K562 (cell line): ENCODE measurements around the gene NRDE2.

Experiments used
- BACH1 ChIP-seq: fragments of 200-800 bp; sonication (Bioruptor generic); IDR thresholded peaks from 2 replicates; pipeline ENCODE4 v1.6.1; 2016; ENCODE audit warnings: missing genetic modification characterization, missing compliant biosample characterization
- DIDO1 ChIP-seq: fragments of 450-650 bp; IDR thresholded peaks from 2 replicates; pipeline ENCODE4 v1.6.1; 2016; ENCODE audit warnings: low read depth, missing biosample characterization, missing genetic modification characterization
- MTA3 ChIP-seq: fragments of 450-650 bp; formaldehyde crosslinking; IDR thresholded peaks from 2 replicates; pipeline ENCODE4 v1.6.1; 2017; ENCODE audit warnings: mild to moderate bottlenecking, borderline replicate concordance
- U2AF2 ChIP-seq: fragments of 200-400 bp; formaldehyde crosslinking; optimal IDR thresholded peaks from 2 replicates; pipeline ENCODE3; 2017; ENCODE audit warnings: low read depth, mild to moderate bottlenecking, low read length
- ZHX1 ChIP-seq: fragments of 150-350 bp; conservative IDR thresholded peaks from 2 replicates; pipeline ENCODE4 v1.6.1; 2014; ENCODE audit warnings: low read length
- TF ChIP-seq, protein P1 (sequence below), 2 experiments: fragments of 450-650 bp; IDR thresholded peaks; 2 replicates each; pipeline ENCODE4 v1.6.1; 2016

DNA sequence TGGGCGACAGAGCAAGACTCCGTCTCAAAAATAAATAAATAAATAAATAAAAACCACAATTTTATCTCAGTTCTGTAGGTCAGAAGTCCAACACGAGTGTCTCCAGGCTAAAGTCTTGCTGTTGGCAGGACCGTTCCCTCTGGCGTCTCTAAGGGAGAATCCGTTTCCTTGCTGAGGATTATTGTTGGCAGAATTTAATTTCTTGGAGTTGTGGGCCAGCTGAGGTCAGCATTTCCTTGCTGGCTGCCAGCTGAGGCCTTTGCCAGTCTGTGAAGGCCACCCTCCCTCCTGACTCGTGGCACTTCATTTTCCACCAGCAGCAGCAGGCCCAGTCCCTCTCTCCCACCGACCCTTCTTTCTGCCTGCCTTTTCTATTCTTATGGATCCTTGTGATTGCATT, 58.2 kb downstream of the NRDE2 start:
- TF ChIP-seq U2AF2 = no peak
- TF ChIP-seq DIDO1 = no peak
- TF ChIP-seq ZHX1 = no peak
- TF ChIP-seq MTA3 = no peak
- no peak for TF ChIP-seq BACH1 (tag)
- TF ChIP-seq, protein P1, sequence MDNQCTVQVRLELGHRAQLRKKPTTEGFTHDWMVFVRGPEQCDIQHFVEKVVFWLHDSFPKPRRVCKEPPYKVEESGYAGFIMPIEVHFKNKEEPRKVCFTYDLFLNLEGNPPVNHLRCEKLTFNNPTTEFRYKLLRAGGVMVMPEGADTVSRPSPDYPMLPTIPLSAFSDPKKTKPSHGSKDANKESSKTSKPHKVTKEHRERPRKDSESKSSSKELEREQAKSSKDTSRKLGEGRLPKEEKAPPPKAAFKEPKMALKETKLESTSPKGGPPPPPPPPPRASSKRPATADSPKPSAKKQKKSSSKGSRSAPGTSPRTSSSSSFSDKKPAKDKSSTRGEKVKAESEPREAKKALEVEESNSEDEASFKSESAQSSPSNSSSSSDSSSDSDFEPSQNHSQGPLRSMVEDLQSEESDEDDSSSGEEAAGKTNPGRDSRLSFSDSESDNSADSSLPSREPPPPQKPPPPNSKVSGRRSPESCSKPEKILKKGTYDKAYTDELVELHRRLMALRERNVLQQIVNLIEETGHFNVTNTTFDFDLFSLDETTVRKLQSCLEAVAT (IDR thresholded peaks at IDR 0.05) = no peak
